ENCODE results near the gene DNAH9. TPM values are rescaled to one million over a fixed set of nuclear protein-coding genes. Genes with fewer than 3 reads are reported as not detected.

The DNAH9 gene
- total and polyA plus RNA-seq, 2 of the 8 experiments (the other 6 are each of a cell fraction or from before 2014, with no cell fraction given) = 0.21 to 0.86 TPM

DNA sequence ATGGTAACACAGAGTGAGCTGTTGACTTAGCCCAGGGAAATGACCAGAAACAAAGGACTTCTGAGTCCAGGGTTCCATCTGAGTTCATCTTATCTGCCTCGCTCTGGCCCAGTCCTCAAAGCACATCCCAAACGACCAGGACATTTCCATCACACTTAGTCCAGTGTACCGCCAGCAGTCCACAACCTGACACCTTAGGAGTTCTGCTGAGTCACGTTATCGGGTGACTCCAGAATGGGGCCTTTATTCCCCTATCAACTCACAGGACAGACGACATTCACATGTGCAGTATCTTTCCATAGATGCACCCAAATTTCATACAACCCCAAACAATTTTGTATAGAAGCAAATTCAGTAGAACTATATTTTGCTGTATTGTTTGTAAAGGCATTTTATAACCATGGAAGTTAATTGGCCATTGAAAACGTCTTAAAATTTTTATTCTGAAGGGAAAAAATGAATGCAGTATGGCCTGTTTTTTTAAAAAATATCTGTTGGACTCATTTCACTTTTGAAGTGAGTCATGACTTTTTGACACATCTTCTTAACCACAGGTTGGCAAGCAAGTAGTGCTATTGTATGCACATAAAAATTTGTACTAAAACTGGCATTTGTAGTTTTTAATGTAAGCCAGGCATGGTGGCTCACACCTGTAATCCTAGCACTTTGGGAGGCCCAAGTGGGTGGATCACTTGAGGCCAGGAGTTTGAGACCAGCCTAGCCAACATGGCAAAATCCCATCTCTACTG, 352.7 kb downstream of the DNAH9 start:
- CTCF ChIA-PET (ENCODE audit: partially characterized antibody) = interaction anchor here (0.6 to 10.2 kb wide), 4 partner anchors 11 to 215 kb away, joined by 3 to 62 read pairs (median 6); no protein-coding TSS in a partner anchor
- DNase-seq (ENCODE audit: low read depth in 1 of 2, low spot score in 2 of 2) = no peak

More for the DNA sequence above, 352.7 kb downstream of the DNAH9 start:
- POLR2A ChIA-PET (ENCODE audit: partially characterized antibody) = no interaction called here
- Histone ChIP-seq H3K79me2 (ENCODE audit: control insufficient read depth in 1 of 2, insufficient read depth in 2 of 2, low read length in 2 of 2) (no peaks in the 10 kb centered on the region), H3K4ac (replicated peaks; ENCODE audit: insufficient read length, low read depth, low read length) (no peak overlapping the region), H3K23ac (ENCODE audit: insufficient read length) (no peak overlapping the region), H3K56ac (replicated peaks; ENCODE audit: insufficient read length, low read depth, low read length) (no peak overlapping the region), H4K91ac (replicated peaks; ENCODE audit: insufficient read length, low read length) (no peak overlapping the region), H2BK15ac (ENCODE audit: low read length) (no peak overlapping the region), H4K8ac (ENCODE audit: extremely low read depth, insufficient read depth, low read length) (no peak overlapping the region), H3K79me1 (ENCODE audit: low read depth, low read length) (no peaks in the 10 kb centered on the region), H3K9me3 (ENCODE audit: insufficient read depth in 2 of 2, low read depth in 1 of 2, low read length in 1 of 2) (peaks cover 12 to 15% of the 10 kb centered on the region in 2 experiments), H2BK5ac (ENCODE audit: low read depth, low read length) (peak overlapping the region; percentile 64; the same call in 1 of the 2 replicates), H3K4me3 (ENCODE audit: extremely low read depth in 1 of 4, insufficient read depth in 2 of 4, low read depth in 3 of 4, low read length in 4 of 4) (no peak overlapping the region), H4K5ac (ENCODE audit: insufficient read length, low read depth, low read length) (no peak overlapping the region), H3K4me2 (ENCODE audit: insufficient read depth in 1 of 2, low read depth in 2 of 2, low read length in 2 of 2) (no peak overlapping the region), H4K20me1 (replicated peaks in 1 of 2; ENCODE audit: control insufficient read depth in 1 of 2, insufficient read depth in 2 of 2, low read length in 2 of 2) (no peaks in the 10 kb centered on the region), H2BK12ac (ENCODE audit: low read depth, low read length) (no peak overlapping the region), H3K23me2 (ENCODE audit: low read depth, low read length) (no peaks in the 10 kb centered on the region), H2BK20ac (ENCODE audit: low read length) (no peak overlapping the region), H3K14ac (ENCODE audit: insufficient read length) (no peak overlapping the region), H2AK5ac (ENCODE audit: low read depth, low read length) (no peak overlapping the region), H2BK120ac (replicated peaks; ENCODE audit: low read depth, low read length) (no peak overlapping the region), H3K27me3 (replicated peaks in 1 of 4; ENCODE audit: control insufficient read depth in 3 of 4, extremely low read depth in 1 of 4, insufficient read depth in 3 of 4, low read length in 3 of 4) (no peaks in the 10 kb centered on the region), H3K9ac (replicated peaks in 1 of 4; ENCODE audit: extremely low read depth in 1 of 4, low read depth in 3 of 4, low read length in 3 of 4) (no peak overlapping the region), H3K4me1 (replicated peaks in 1 of 4; ENCODE audit: control insufficient read depth in 3 of 4, insufficient read depth in 4 of 4, low read length in 3 of 4) (no peaks in the 10 kb centered on the region), H2AFZ (ENCODE audit: low read length) (no peak overlapping the region), H3K18ac (ENCODE audit: extremely low read depth, low read length) (no peak overlapping the region), H3K27ac (ENCODE audit: low read depth, low read length) (no peak overlapping the region), H3K36me3 (ENCODE audit: control insufficient read depth in 2 of 4, insufficient read depth in 4 of 4, low read length in 3 of 4) (no peaks in the 10 kb centered on the region; a peak in 1 of 8 replicates)
- WGBS, 2 experiments (ENCODE audit: extremely low coverage in 1 of 2, insufficient coverage in 1 of 2, insufficient read length in 1 of 2, insufficient replicate concordance in 2 of 2, low coverage in 1 of 2, low lambda C conversion rate in 2 of 2, missing lambda C conversion rate in 1 of 2) = 75% methylated on average over 7 of the region's 7 CpGs; no CpG with 5 or more reads in 1 of the 2 experiments
- TF ChIP-seq MAFK (IDR thresholded peaks at IDR 0.05; ENCODE audit: low read depth, low read length) (0 out of 2 replicates have a peak, but pooled peaks have one; percentile 3), GABPA (IDR thresholded peaks at IDR 0.05; ENCODE audit: borderline replicate concordance, insufficient read depth, low read length) (no peak), KDM5A (IDR thresholded peaks at IDR 0.05; ENCODE audit: low read length) (no peak), SRF (IDR thresholded peaks at IDR 0.05; ENCODE audit: low read depth, low read length) (no peak), PHF8 (conservative IDR thresholded peaks at IDR 0.05; ENCODE audit: low read depth, low read length) (no peak), CHD2 (IDR thresholded peaks at IDR 0.05; ENCODE audit: low read length) (no peak), BACH1 (IDR thresholded peaks at IDR 0.05; ENCODE audit: low read length) (peak; percentile 67)
- FAIRE-seq = no peak

All from H1 (cell line).